GM12872 (cell line): Measurements from ENCODE around the gene VEGFB.

Experiments
- TF ChIP-seq, protein P1 (sequence below): IDR thresholded peaks from 3 replicates; pipeline ENCODE4 v1.5.1; 2011; ENCODE audit warnings: low read depth, mild to moderate bottlenecking, low read length, moderate library complexity; ENCODE audit not compliant: insufficient read depth

VEGFB gene

DNA sequence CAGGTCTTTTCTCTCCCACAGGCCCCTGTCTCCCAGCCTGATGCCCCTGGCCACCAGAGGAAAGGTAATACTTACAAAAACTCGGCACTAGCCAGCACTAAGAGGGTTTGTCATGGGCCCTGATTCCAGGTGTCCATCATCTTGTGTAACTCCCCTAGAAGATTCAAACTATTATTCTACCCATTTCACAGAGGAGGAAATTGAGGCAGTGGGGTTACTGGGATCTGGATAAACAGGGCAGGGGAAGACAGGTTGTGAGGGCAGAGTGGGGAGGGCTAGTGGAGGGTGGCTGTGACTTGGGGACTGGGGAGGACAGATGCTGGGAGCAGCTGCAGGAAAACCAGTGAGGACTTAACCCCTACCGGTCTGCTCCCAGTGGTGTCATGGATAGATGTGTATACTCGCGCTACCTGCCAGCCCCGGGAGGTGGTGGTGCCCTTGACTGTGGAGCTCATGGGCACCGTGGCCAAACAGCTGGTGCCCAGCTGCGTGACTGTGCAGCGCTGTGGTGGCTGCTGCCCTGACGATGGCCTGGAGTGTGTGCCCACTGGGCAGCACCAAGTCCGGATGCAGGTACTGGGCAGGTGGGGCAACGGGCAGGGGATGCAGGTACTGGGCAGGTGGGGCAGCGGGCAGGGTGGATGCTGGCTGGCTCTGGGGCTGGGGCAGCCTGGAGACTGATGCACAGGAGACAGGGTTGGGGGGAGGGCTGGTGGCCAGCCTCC, 1.2 kb downstream of the VEGFB start:
- TF ChIP-seq, protein P1, sequence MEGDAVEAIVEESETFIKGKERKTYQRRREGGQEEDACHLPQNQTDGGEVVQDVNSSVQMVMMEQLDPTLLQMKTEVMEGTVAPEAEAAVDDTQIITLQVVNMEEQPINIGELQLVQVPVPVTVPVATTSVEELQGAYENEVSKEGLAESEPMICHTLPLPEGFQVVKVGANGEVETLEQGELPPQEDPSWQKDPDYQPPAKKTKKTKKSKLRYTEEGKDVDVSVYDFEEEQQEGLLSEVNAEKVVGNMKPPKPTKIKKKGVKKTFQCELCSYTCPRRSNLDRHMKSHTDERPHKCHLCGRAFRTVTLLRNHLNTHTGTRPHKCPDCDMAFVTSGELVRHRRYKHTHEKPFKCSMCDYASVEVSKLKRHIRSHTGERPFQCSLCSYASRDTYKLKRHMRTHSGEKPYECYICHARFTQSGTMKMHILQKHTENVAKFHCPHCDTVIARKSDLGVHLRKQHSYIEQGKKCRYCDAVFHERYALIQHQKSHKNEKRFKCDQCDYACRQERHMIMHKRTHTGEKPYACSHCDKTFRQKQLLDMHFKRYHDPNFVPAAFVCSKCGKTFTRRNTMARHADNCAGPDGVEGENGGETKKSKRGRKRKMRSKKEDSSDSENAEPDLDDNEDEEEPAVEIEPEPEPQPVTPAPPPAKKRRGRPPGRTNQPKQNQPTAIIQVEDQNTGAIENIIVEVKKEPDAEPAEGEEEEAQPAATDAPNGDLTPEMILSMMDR = no peak

DNA sequence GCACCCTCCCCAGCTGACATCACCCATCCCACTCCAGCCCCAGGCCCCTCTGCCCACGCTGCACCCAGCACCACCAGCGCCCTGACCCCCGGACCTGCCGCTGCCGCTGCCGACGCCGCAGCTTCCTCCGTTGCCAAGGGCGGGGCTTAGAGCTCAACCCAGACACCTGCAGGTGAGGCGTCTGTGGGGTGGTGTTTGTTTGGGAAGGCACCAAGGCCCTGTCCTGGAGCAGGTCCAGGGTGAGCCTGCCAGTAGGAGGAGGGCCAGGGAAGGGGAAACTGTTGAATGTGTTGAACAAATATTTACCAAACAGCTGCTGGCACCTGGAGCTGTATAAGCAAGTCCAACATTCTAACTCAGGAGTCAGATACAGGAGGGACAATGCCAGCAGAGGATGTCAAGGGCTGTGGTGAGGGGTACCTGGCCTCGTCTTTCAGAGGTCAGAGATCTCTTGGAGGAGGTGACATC, 3.1 kb downstream of the VEGFB start:
- TF ChIP-seq, protein P1 = no peak

DNA sequence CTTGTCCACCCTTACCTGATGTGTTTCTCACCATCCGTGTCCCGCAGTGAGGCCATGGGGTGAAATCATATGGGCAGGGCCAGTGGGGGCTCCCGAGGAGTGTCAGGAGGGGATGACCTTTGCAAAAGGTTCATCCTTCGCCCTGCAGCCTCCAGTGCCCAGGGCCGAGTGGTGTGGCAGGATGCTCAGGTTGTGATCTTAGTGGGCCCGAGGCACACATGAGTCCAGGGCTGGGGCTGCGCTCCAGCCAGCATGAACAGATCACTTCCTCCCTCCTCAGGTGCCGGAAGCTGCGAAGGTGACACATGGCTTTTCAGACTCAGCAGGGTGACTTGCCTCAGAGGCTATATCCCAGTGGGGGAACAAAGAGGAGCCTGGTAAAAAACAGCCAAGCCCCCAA, 3.7 kb downstream of the VEGFB start:
- TF ChIP-seq, protein P1 = no peak

DNA sequence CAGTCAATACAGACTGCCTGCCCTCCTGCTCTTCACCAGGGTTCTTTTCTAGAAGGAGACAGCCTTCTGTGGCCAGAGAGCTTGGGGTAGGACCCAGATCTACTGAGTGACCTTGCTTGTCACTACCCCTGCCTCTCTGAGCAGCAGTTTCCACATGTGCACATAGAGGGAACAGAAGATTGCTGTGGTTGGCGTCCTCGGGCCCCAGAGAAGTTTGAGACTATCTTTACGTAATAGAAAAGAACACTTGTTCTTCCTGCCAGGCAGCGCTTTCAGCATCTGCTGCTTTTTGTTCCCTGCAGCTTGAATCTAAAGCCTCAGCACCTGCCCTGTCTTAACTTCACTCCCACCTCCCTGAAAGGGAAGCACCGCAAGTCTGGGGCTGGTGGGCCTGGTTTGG, 4.6 kb downstream of the VEGFB start:
- TF ChIP-seq, protein P1 = no peak

DNA sequence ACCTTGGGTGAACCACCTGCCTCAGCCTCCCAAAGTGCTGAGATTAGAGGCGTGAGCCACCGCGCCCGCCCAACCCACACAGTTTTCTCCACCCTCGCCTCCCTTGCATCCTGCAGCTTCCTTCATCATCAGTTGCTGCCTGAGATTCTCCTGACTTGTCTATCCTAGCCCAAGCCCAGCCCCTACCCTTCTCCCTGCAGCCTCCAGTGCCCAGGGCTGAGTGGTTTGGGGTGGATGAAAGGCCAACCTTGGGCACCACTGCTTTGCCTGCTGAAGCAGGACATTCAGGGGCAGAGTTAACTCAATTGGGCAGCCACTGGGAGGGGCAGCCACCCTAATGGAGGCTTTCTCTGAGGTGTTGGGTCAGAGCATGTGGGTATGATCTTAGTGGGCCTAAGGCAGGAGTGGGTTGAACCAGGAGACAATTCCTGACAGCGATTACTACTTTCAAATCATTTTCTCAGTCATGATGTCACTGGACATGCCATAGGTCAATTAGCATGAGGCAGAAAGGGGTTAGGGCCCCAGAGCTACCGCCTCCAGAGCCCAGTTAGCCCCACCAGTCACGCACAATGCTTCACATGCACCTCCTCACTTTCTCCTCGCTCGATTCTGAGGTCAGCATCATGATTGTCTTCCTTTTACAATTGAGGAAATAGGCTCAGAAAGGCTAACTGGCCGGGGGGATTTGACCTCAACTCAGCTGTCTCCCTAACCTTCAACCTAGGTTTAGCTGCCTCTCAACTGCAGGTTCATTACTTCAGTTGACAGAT, 5.5 kb downstream of the VEGFB start:
- TF ChIP-seq, protein P1 = no peak

DNA sequence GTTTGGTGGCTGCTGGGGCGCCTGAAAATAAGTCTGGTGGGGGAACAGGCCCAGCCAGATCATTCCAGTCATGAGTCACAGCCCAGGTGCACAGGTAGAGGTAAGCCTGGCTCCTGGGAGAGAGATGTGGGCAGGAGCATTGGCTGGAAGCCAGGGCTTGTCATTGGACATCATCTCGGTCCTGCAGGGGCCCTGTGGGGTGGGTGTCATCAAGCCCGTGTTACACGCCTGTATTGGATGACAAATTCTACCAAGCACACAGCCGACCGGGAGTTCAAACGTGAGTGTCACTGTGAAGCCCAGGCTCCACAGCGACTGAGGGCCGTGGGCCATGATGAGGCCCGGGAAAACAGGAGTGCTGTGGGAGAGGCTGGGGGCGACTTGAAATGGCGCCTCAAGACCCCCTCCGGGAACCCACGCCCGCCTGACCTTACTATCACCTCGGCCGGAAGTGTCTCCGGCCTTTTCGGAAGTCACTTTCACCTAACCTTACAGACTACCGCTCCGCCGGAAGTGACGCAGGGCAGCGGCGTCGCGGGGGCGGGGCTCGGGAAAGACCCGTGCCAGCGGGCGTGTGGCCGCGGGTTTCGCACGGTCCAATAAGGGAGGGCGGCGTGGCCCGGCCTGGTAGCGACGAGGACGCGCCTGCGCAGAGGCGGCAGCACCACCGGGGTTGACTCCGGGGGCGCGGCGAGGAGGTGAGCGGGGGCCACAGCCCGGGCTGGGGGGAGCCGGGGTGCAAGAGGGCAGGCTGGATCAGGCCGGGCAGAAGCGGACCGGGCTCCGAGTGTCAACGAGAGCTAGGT, 6.3 kb downstream of the VEGFB start, which contains the start of gene FKBP2:
FKBP2 (plus strand) TSS at position 661 of the 806 bp plus-strand sequence. CDS start 1,293 bp downstream, outside the sequence.
- TF ChIP-seq, protein P1 = no peak

DNA sequence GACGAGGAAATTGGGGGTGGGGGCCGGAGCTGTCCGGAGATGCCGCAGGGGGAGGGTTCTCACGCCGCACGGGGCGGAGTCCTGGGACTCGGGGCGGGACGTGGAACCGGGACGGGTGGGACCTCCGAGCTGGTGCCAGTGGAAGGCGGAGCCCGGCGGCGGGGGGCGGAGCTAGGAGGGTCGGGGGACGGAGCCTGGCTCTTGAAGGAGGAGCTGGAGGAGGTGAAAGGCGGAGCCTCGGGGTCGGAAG, 6.8 kb downstream of the VEGFB start:
- TF ChIP-seq, protein P1 = no peak
